ENCODE data around the gene CUEDC2. TPM values are rescaled to one million over a fixed set of nuclear protein-coding genes. Genes with fewer than 3 reads are reported as not detected.

Gene CUEDC2
- total and polyA plus RNA-seq, 8 donors: 47.0 to 81.0 (median 71.7) TPM

DNA sequence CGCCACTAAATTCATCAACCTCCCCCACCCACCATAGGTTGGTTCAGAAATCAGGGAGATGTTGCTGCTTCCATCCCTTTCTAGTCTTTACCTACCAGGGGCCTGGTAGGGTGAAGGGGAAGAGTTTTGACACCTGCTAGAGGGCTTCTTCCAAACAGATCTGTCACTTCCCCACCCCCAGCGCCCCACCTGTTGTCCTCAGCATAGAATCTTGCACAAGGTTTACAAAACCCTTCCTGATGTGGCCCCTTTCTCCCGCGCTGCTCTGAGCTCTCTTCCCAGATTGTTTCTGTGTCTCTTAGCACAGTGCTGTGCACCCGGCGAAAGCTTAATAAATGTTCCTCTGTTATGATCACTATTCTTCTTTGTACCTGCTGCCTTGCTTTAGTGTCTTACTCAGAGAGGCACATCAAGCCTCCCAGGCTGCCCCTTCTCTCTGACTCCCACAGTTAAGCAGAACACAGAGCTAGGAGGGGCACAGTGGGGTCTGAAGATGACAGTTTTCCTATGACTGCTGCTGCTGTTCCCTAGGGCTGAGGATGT lies 30.2 kb upstream of the CUEDC2 start:
- Histone ChIP-seq H3K27me3 (no peaks in the 10 kb centered on the region), H3K4me1 (peaks cover 0 to 36% of the 10 kb centered on the region in 2 donors), H3K36me3 (no peaks in the 10 kb centered on the region), H3K27ac (peak overlapping the region in 1 of 2 donors; percentile 7), H3K9me3 (no peaks in the 10 kb centered on the region), H3K4me3 (peak overlapping the region in 1 of 2 donors; percentile 55)
- no peak for ATAC-seq
- TF ChIP-seq, protein P1, sequence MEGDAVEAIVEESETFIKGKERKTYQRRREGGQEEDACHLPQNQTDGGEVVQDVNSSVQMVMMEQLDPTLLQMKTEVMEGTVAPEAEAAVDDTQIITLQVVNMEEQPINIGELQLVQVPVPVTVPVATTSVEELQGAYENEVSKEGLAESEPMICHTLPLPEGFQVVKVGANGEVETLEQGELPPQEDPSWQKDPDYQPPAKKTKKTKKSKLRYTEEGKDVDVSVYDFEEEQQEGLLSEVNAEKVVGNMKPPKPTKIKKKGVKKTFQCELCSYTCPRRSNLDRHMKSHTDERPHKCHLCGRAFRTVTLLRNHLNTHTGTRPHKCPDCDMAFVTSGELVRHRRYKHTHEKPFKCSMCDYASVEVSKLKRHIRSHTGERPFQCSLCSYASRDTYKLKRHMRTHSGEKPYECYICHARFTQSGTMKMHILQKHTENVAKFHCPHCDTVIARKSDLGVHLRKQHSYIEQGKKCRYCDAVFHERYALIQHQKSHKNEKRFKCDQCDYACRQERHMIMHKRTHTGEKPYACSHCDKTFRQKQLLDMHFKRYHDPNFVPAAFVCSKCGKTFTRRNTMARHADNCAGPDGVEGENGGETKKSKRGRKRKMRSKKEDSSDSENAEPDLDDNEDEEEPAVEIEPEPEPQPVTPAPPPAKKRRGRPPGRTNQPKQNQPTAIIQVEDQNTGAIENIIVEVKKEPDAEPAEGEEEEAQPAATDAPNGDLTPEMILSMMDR (IDR thresholded peaks at IDR 0.05): no peak
- DNase-seq: no peak
- intact Hi-C loops (cut with DNase I): no loop called here

GRCh38 chr10:102461187-102462054 lies 29.0 kb upstream of the CUEDC2 start:
- peak; percentile 97 for ATAC-seq
- H3K36me3 ChIP-seq: no peaks in the 10 kb centered on the region
- H3K27ac ChIP-seq: peak overlapping the region in 1 of 2 donors; percentile 62

GRCh38 chr10:102460836-102461186 lies 28.4 kb upstream of the CUEDC2 start:
- peak overlapping the region; percentile 42 to 55 for H3K4me3 ChIP-seq
- peaks cover 0 to 47% of the 10 kb centered on the region in 2 donors for H3K4me1 ChIP-seq
- no peaks in the 10 kb centered on the region for H3K27me3 ChIP-seq
- H3K9me3 ChIP-seq: no peaks in the 10 kb centered on the region
- peak; percentile 4 for ATAC-seq
- no peak for DNase-seq
- intact Hi-C loops (cut with DNase I): no loop called here
- TF ChIP-seq, protein P1 (IDR thresholded peaks at IDR 0.05): no peak
- peak overlapping the region in 1 of 2 donors; percentile 62 for H3K27ac ChIP-seq
- H3K36me3 ChIP-seq: no peaks in the 10 kb centered on the region

More at GRCh38 chr10:102461187-102462054, 29.0 kb upstream of the CUEDC2 start:
- intact Hi-C loops (cut with DNase I): no loop called here
- peak overlapping the region; percentile 42 to 55 for H3K4me3 ChIP-seq
- no peaks in the 10 kb centered on the region for H3K27me3 ChIP-seq
- TF ChIP-seq, protein P1 (IDR thresholded peaks at IDR 0.05): no peak
- DNase-seq: peak; percentile 72 to 99 (median 94)
- H3K4me1 ChIP-seq: peaks cover 0 to 41% of the 10 kb centered on the region in 2 donors
- H3K9me3 ChIP-seq: no peaks in the 10 kb centered on the region

- ATAC-seq (no peak), DNase-seq (no peak)
- Histone ChIP-seq H3K27me3 (no peaks in the 10 kb centered on the region), H3K27ac (no peak overlapping the region), H3K36me3 (no peaks in the 10 kb centered on the region), H3K4me3 (no peak overlapping the region), H3K9me3 (no peaks in the 10 kb centered on the region), H3K4me1 (peaks cover 5 to 67% of the 10 kb centered on the region in 2 donors)
- intact Hi-C loops (cut with DNase I): no loop called here
- TF ChIP-seq, protein P1 (IDR thresholded peaks at IDR 0.05): no peak
Observed at GRCh38 chr10:102458656-102459055, 26.3 kb upstream of the CUEDC2 start.

- no peaks in the 10 kb centered on the region for H3K36me3 ChIP-seq
- H3K4me3 ChIP-seq: no peak overlapping the region
- peaks cover 5 to 67% of the 10 kb centered on the region in 2 donors for H3K4me1 ChIP-seq
- no peak overlapping the region for H3K27ac ChIP-seq
- no peaks in the 10 kb centered on the region for H3K27me3 ChIP-seq
- no peak for ATAC-seq
- no peaks in the 10 kb centered on the region for H3K9me3 ChIP-seq
- intact Hi-C loops (cut with DNase I): no loop called here
- DNase-seq: no peak
- TF ChIP-seq, protein P1 (IDR thresholded peaks at IDR 0.05): no peak
Observed at GRCh38 chr10:102457591-102458150, 25.3 kb upstream of the CUEDC2 start.
